ENCODE data around the gene ESYT2.

Gene ESYT2

DNA sequence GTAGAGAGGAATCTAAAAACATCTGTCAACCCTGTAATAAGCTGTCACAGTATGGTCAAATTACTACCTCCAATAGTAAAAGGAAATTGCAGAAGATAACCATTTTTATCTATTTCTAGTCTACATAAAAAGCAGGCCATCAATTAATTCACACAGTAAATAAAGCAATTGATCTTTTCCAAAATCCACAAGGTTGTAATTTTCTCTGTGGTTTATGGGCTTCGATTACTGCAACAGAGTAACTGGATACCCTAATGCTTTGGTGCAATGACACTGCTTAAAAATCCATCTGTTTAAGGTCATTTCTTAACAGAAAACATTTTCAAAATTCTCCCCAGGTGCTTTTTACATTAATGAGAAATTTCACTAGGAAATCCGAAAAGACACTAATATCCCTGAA, 23.9 kb downstream of the ESYT2 start:
- CTCF ChIA-PET: no interaction called here
- H3K4me1 ChIP-seq (ENCODE audit: control extremely low read depth in 1 of 4, control insufficient read depth in 4 of 4, insufficient read depth in 4 of 4, low read length in 3 of 4): peaks cover 7 to 31% (median 21%) of the 10 kb centered on the region in 4 experiments
- DNase-seq: no peak

DNA sequence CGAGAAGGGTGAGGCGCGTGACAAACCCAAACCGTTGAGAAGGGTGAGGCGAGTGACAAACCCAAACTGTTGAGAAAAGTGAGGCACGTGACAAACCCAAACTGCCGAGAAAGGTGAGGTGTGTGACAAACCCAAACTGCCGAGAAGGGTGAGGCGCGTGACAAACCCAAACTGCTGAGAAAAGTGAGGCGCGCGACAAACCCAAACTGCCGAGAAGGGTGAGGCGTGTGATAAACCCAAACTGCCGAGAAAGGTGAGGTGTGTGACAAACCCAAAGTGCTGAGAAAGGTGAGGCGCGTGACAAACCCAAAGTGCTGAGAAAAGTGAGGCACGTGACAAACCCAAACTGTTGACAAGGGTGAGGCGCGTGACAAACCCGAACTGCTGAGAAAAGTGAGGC, 25.0 kb downstream of the ESYT2 start:
- Histone ChIP-seq H3K4me3 (ENCODE audit: control insufficient read depth in 1 of 7, extremely low read depth in 1 of 7, insufficient read depth in 4 of 7, low read depth in 2 of 7, low read length in 6 of 7) (no peak overlapping the region), H3K4me1 (ENCODE audit: control extremely low read depth in 1 of 4, control insufficient read depth in 4 of 4, insufficient read depth in 4 of 4, low read length in 3 of 4) (peaks cover 3 to 21% (median 16%) of the 10 kb centered on the region in 4 experiments), H3K27me3 (replicated peaks in 2 of 5; ENCODE audit: control insufficient read depth in 4 of 5, insufficient read depth in 5 of 5, low read length in 4 of 5) (no peaks in the 10 kb centered on the region), H3K27ac (ENCODE audit: insufficient read depth in 1 of 2, low read depth in 1 of 2, low read length in 2 of 2, poor library complexity in 1 of 2, severe bottlenecking in 2 of 2) (no peak overlapping the region), H3K9me3 (ENCODE audit: control extremely low read depth in 1 of 5, control insufficient read depth in 4 of 5, insufficient read depth in 2 of 5, low read depth in 1 of 5, low read length in 4 of 5) (no peaks in the 10 kb centered on the region), H3K36me3 (ENCODE audit: control insufficient read depth in 4 of 4, insufficient read depth in 4 of 4, low read length in 3 of 4) (peaks cover 10 to 40% (median 25%) of the 10 kb centered on the region in 4 experiments)
- POLR2A ChIA-PET: no interaction called here
- DNase-seq: no peak
- 96% methylated on average over 22 of the region's 22 CpGs for WGBS (ENCODE audit: insufficient coverage)
- CTCF ChIA-PET: no interaction called here

More for the DNA sequence above, 23.9 kb downstream of the ESYT2 start:
- WGBS (ENCODE audit: insufficient coverage): 92% methylated on average over 2 of the region's 2 CpGs
- Histone ChIP-seq H3K27me3 (replicated peaks in 2 of 5; ENCODE audit: control insufficient read depth in 4 of 5, insufficient read depth in 5 of 5, low read length in 4 of 5) (no peaks in the 10 kb centered on the region), H3K9me3 (ENCODE audit: control extremely low read depth in 1 of 5, control insufficient read depth in 4 of 5, insufficient read depth in 2 of 5, low read depth in 1 of 5, low read length in 4 of 5) (no peaks in the 10 kb centered on the region), H3K27ac (ENCODE audit: insufficient read depth in 1 of 2, low read depth in 1 of 2, low read length in 2 of 2, poor library complexity in 1 of 2, severe bottlenecking in 2 of 2) (no peak overlapping the region), H3K36me3 (ENCODE audit: control insufficient read depth in 4 of 4, insufficient read depth in 4 of 4, low read length in 3 of 4) (peaks cover 10 to 40% (median 29%) of the 10 kb centered on the region in 4 experiments), H3K4me3 (ENCODE audit: control insufficient read depth in 1 of 7, extremely low read depth in 1 of 7, insufficient read depth in 4 of 7, low read depth in 2 of 7, low read length in 6 of 7) (no peak overlapping the region)
- POLR2A ChIA-PET: no interaction called here

DNA sequence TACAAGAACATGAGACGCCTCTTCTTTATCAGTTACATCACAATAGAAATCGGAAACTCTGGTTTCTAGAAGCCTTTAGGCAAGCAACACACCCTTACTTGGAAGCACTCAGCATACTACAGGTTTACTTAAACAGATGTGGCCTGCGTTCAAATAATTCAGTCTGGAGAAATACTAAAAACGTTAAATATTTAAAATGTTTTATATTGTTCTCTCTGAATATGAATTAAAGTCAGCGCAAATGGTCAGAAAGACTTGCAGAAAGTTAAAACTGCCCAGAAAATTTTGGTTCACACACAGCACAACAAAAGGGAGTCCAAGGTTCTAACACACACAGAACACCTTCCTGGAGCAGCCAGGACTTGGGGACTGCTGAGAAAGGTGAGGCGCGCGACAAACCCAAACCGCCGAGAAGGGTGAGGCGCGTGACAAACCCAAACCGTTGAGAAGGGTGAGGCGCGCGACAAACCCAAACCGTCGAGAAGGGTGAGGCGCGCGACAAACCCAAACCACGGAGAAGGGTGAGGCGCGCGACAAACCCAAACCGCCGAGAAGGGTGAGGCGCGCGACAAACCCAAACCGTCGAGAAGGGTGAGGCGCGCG, 25.8 kb downstream of the ESYT2 start:
- no peak overlapping the region for H3K27ac ChIP-seq (ENCODE audit: insufficient read depth in 1 of 2, low read depth in 1 of 2, low read length in 2 of 2, poor library complexity in 1 of 2, severe bottlenecking in 2 of 2)
- POLR2A ChIA-PET: interaction anchor here (0.6 kb wide), 1 partner anchor 10 kb away, joined by 5 read pairs; no protein-coding TSS in a partner anchor
- 100% methylated on average over 6 of the region's 35 CpGs for WGBS (ENCODE audit: insufficient coverage)
- no peak for DNase-seq
- no peaks in the 10 kb centered on the region for H3K9me3 ChIP-seq (ENCODE audit: control extremely low read depth in 1 of 5, control insufficient read depth in 4 of 5, insufficient read depth in 2 of 5, low read depth in 1 of 5, low read length in 4 of 5)
- H3K27me3 ChIP-seq (replicated peaks in 2 of 5; ENCODE audit: control insufficient read depth in 4 of 5, insufficient read depth in 5 of 5, low read length in 4 of 5): no peaks in the 10 kb centered on the region
- H3K4me1 ChIP-seq (ENCODE audit: control extremely low read depth in 1 of 4, control insufficient read depth in 4 of 4, insufficient read depth in 4 of 4, low read length in 3 of 4): peaks cover 3 to 20% (median 14%) of the 10 kb centered on the region in 4 experiments
- H3K36me3 ChIP-seq (ENCODE audit: control insufficient read depth in 4 of 4, insufficient read depth in 4 of 4, low read length in 3 of 4): peaks cover 7 to 39% (median 23%) of the 10 kb centered on the region in 4 experiments
- H3K4me3 ChIP-seq (ENCODE audit: control insufficient read depth in 1 of 7, extremely low read depth in 1 of 7, insufficient read depth in 4 of 7, low read depth in 2 of 7, low read length in 6 of 7): no peak overlapping the region
- CTCF ChIA-PET: interaction anchor here (1.7 kb wide), 1 partner anchor 16 kb away, joined by 4 read pairs; no protein-coding TSS in a partner anchor

DNA sequence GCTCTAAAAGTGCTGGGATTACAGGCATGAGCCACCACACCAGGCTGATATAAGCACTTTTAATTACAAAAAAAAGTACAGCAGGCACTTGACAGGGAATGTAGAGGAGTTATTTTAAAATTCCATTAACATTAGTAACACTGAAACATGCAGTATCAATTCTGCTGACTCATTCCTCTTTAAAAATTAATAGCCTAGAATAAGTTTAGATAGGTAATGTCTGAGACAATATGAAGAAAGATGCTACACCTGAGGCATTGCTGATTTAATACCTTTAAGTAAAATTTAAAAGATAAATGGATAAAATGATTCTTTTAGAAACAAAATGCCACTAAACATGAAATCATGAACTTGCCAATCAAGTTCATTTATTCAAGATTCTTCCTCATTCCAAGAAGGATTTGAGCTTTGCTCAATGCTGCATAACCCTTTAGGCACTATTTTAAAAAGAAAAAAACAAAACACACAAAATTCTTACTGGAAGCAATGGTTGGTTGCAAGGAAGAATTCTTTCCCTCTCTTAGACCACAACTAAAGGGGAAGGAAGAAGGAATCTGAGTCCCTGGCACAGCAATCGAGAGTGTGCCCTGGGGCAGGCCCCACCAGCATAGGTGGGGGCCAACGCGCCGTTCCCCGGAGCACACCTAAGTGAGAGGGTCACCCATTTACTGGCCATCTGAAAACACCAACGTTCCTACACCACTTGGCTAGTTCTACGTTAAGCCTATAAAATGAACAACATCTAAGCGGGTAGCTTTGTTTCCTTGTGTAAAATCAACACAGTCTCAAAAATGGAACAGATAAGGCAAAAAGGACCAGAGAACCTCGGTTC, 26.6 kb downstream of the ESYT2 start:
- Histone ChIP-seq H3K9me3 (ENCODE audit: control extremely low read depth in 1 of 5, control insufficient read depth in 4 of 5, insufficient read depth in 2 of 5, low read depth in 1 of 5, low read length in 4 of 5) (no peaks in the 10 kb centered on the region), H3K36me3 (ENCODE audit: control insufficient read depth in 4 of 4, insufficient read depth in 4 of 4, low read length in 3 of 4) (peaks cover 4 to 38% (median 21%) of the 10 kb centered on the region in 4 experiments), H3K4me1 (ENCODE audit: control extremely low read depth in 1 of 4, control insufficient read depth in 4 of 4, insufficient read depth in 4 of 4, low read length in 3 of 4) (peaks cover 3 to 19% (median 13%) of the 10 kb centered on the region in 4 experiments), H3K27ac (ENCODE audit: insufficient read depth in 1 of 2, low read depth in 1 of 2, low read length in 2 of 2, poor library complexity in 1 of 2, severe bottlenecking in 2 of 2) (no peak overlapping the region), H3K27me3 (replicated peaks in 2 of 5; ENCODE audit: control insufficient read depth in 4 of 5, insufficient read depth in 5 of 5, low read length in 4 of 5) (no peaks in the 10 kb centered on the region), H3K4me3 (ENCODE audit: control insufficient read depth in 1 of 7, extremely low read depth in 1 of 7, insufficient read depth in 4 of 7, low read depth in 2 of 7, low read length in 6 of 7) (no peak overlapping the region)
- ChIA-PET POLR2A (interaction anchor here (0.6 kb wide), 1 partner anchor 9 kb away, joined by 5 read pairs; no protein-coding TSS in a partner anchor), CTCF (interaction anchor here (0.8 to 1.7 kb wide), 4 partner anchors 9 to 20 kb away, joined by 3 to 4 read pairs (median 3); no protein-coding TSS in a partner anchor)
- 72% methylated on average over 8 of the region's 9 CpGs for WGBS (ENCODE audit: insufficient coverage)
- DNase-seq: no peak

DNA sequence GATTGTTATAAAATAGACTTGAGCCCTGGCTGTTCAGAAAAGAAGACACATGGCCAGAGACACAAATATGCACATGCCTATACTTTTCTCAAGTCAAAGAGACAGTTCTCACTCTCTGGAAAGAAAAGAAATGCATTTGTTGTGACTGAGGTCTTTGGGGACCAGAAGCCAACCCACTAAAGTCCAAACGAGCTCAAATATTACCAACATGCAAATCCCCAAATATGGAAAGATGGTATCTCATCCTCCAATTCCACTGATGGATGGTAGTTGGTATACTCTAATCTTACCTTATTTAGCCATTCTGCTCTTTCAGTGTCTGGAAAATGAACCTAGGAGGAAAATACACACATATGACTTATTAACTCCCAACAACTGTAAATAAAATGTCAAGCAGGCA, 30.6 kb downstream of the ESYT2 start:
- WGBS (ENCODE audit: insufficient coverage): no CpG with 5 or more reads among the region's 1 CpG
- Histone ChIP-seq H3K4me3 (ENCODE audit: control insufficient read depth in 1 of 7, extremely low read depth in 1 of 7, insufficient read depth in 4 of 7, low read depth in 2 of 7, low read length in 6 of 7) (no peak overlapping the region), H3K36me3 (ENCODE audit: control insufficient read depth in 4 of 4, insufficient read depth in 4 of 4, low read length in 3 of 4) (peaks cover 19 to 50% (median 37%) of the 10 kb centered on the region in 4 experiments), H3K9me3 (ENCODE audit: control extremely low read depth in 1 of 5, control insufficient read depth in 4 of 5, insufficient read depth in 2 of 5, low read depth in 1 of 5, low read length in 4 of 5) (no peaks in the 10 kb centered on the region), H3K27me3 (replicated peaks in 2 of 5; ENCODE audit: control insufficient read depth in 4 of 5, insufficient read depth in 5 of 5, low read length in 4 of 5) (no peaks in the 10 kb centered on the region), H3K27ac (ENCODE audit: insufficient read depth in 1 of 2, low read depth in 1 of 2, low read length in 2 of 2, poor library complexity in 1 of 2, severe bottlenecking in 2 of 2) (no peak overlapping the region), H3K4me1 (ENCODE audit: control extremely low read depth in 1 of 4, control insufficient read depth in 4 of 4, insufficient read depth in 4 of 4, low read length in 3 of 4) (peaks cover 3 to 16% (median 12%) of the 10 kb centered on the region in 4 experiments)
- ChIA-PET CTCF (interaction anchor here (1.0 to 1.8 kb wide), 5 partner anchors 11 to 103 kb away, joined by 3 to 6 read pairs (median 3); no protein-coding TSS in a partner anchor), POLR2A (no interaction called here)
- no peak for DNase-seq

DNA sequence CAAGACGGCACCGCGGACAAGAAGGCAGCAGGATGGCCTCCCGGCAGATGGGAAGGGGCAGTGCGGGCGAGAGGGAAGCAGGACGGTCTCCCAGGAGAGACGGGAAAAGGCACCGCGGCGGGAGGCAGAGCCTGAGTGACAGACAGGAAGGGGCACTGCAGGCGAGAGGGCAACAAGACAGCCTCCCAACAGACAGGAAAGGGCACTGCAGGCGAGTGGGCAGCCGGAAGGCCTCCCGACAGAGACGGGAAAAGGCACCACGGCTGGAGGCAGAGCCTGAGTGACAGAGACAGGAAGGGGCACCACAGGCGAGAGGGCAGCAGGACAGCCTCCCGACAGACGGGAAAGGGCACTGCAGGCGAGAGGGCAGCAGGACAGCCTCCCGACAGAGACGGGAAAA, 32.6 kb downstream of the ESYT2 start:
- 87% methylated on average over 17 of the region's 23 CpGs for WGBS (ENCODE audit: insufficient coverage)
- H3K27me3 ChIP-seq (replicated peaks in 2 of 5; ENCODE audit: control insufficient read depth in 4 of 5, insufficient read depth in 5 of 5, low read length in 4 of 5): no peaks in the 10 kb centered on the region
- DNase-seq: no peak
- no peak overlapping the region for H3K4me3 ChIP-seq (ENCODE audit: control insufficient read depth in 1 of 7, extremely low read depth in 1 of 7, insufficient read depth in 4 of 7, low read depth in 2 of 7, low read length in 6 of 7)
- no peaks in the 10 kb centered on the region for H3K9me3 ChIP-seq (ENCODE audit: control extremely low read depth in 1 of 5, control insufficient read depth in 4 of 5, insufficient read depth in 2 of 5, low read depth in 1 of 5, low read length in 4 of 5)
- H3K4me1 ChIP-seq (ENCODE audit: control extremely low read depth in 1 of 4, control insufficient read depth in 4 of 4, insufficient read depth in 4 of 4, low read length in 3 of 4): peaks cover 0 to 2% (median 0%) of the 10 kb centered on the region in 4 experiments
- POLR2A ChIA-PET: no interaction called here
- CTCF ChIA-PET: interaction anchor here (1.2 kb wide), 1 partner anchor 33 kb away, joined by 3 read pairs; the partner anchor contains the start of gene ESYT2
- no peak overlapping the region for H3K27ac ChIP-seq (ENCODE audit: insufficient read depth in 1 of 2, low read depth in 1 of 2, low read length in 2 of 2, poor library complexity in 1 of 2, severe bottlenecking in 2 of 2)
- peaks cover 24 to 67% (median 45%) of the 10 kb centered on the region in 4 experiments for H3K36me3 ChIP-seq (ENCODE audit: control insufficient read depth in 4 of 4, insufficient read depth in 4 of 4, low read length in 3 of 4)
